Spleen (tissue), 11 donors: ENCODE data around the gene IL17C. TPM values are rescaled to one million over a fixed set of nuclear protein-coding genes. Genes with fewer than 3 reads are reported as not detected.

ENCODE experiments used
- DNase-seq: peaks from one replicate; pipeline ENCODE4 v3.0.0-alpha.2; 2020
- H3K27ac ChIP-seq, 8 donors: fragments of 200-600 bp; sonication (generic) in 7 of 8; 1 replicate in 4 of 8; 2 replicates in 4 of 8; pipeline versions ENCODE4 v1.5.0 to v1.8.0; 2016 to 2021; ENCODE audit warnings: inconsistent platforms in 4 of 8, mild to moderate bottlenecking in 4 of 8, moderate library complexity in 1 of 8
- H3K27me3 ChIP-seq, 7 donors: fragments of 200-600 bp; sonication (generic) in 6 of 7; replicated peaks in 1 of 7; 1 replicate in 4 of 7; 2 replicates in 3 of 7; pipeline versions ENCODE4 v1.5.0 to v1.8.0; 2016 to 2021; ENCODE audit warnings: inconsistent platforms in 3 of 7, mild to moderate bottlenecking in 1 of 7
- H3K36me3 ChIP-seq, 6 donors: fragments of 200-600 bp; sonication (generic) in 5 of 6; 1 replicate in 4 of 6; 2 replicates in 2 of 6; pipeline versions ENCODE4 v1.5.0 to v1.8.0; 2016 to 2021; ENCODE audit warnings: inconsistent platforms in 2 of 6
- H3K4me1 ChIP-seq, 6 donors: fragments of 200-600 bp; sonication (generic) in 5 of 6; 1 replicate in 3 of 6; 2 replicates in 3 of 6; pipeline versions ENCODE4 v1.5.0 to v1.8.0; 2016 to 2021; ENCODE audit warnings: inconsistent platforms in 3 of 6
- H3K4me3 ChIP-seq, 8 donors: fragments of 200-600 bp; sonication (generic) in 7 of 8; 1 replicate in 4 of 8; 2 replicates in 4 of 8; pipeline versions ENCODE4 v1.5.0 to v1.8.0; 2016 to 2021; ENCODE audit warnings: inconsistent platforms in 4 of 8, mild to moderate bottlenecking in 4 of 8, moderate library complexity in 2 of 8
- H3K9me3 ChIP-seq, 8 donors: fragments of 200-600 bp; sonication (generic) in 7 of 8; 1 replicate in 4 of 8; 2 replicates in 4 of 8; pipeline versions ENCODE4 v1.5.0 to v1.8.0; 2016 to 2021; ENCODE audit warnings: inconsistent platforms in 4 of 8
- CTCF ChIP-seq, 11 experiments: fragments of 200-600 bp in 7 of 11; fragments of 450-650 bp in 4 of 11; sonication (generic) in 4 of 11; IDR thresholded peaks in 8 of 11; conservative IDR thresholded peaks in 3 of 11; 1 replicate in 7 of 11; 2 replicates in 4 of 11; pipeline versions ENCODE4 v1.4.0 to v1.8.0; 2016 to 2021; ENCODE audit warnings: antibody characterized with exemption in 11 of 11, inconsistent platforms in 4 of 11, mild to moderate bottlenecking in 1 of 11
- POLR2A ChIP-seq, 3 donors: fragments of 450-650 bp; IDR thresholded peaks; one replicate each; pipeline ENCODE4 v1.5.1; 2017; ENCODE audit warnings: antibody characterized with exemption in 3 of 3, mild to moderate bottlenecking in 1 of 3
- POLR2AphosphoS5 ChIP-seq, 3 donors: sonication (generic); formaldehyde crosslinking; IDR thresholded peaks; one replicate each; pipeline ENCODE4 v1.5.1; 2017; ENCODE audit warnings: antibody characterized with exemption in 3 of 3
- WGBS, 5 donors: extraction: QIAGEN DNeasy Blood & Tissue Kit in 3 of 5; methylation state at CpG; one replicate each; pipeline versions ENCODE4 v1.1.5 to v1.1.7; 2013 to 2018; 5-methylcytosine and 5-hydroxymethylcytosine counted together
- intact Hi-C: fragments of 100-400 bp; cut with DNase I; formaldehyde crosslinking; loops from one replicate; pipeline ENCODE4 v1.15.0; 2023; ENCODE audit warnings: low total_unique reads
- polyA plus RNA-seq, 3 donors: library from polyadenylated mRNA; stranded (reverse); fragments of 200-250 nt; gene quantifications; one replicate each; pipeline ENCODE4 v1.2.1, GENCODE V29; 2013
- total RNA-seq, 7 donors: library from RNA; depleted of rRNA in 3 of 7; stranded (reverse); fragments of >200 nt in 3 of 7; fragmentation: NEBNext Ultra II Directional in 4 of 7; extraction: Animal tissue kit (Norgen Biotek cat#: 25700) in 4 of 7; gene quantifications; one replicate each; pipeline versions ENCODE4 v1.1.0 to v1.2.1, GENCODE V29; 2016 to 2021
- donor health status: healthy with polysubstance abuse.
- donor health status: DM: no; HTN: no; CAD: no; lungs with moderate emphysema.
- donor health status: DM: no; HTN: no; CAD: no.
- donor health status: Bipolar disorder and iron deficiency.
- donor health status: healthy.
- donor health status: DM: no; HTN: no; CAD: no.
- donor health status: DM: yes; HTN: yes; CAD: no.

Gene IL17C
- total and polyA plus RNA-seq, 10 donors, result 0.39 to 1.2 (median 0.64) TPM; not detected in 5

- Histone ChIP-seq H3K4me1 (peaks cover 22 to 53% (median 41%) of the 10 kb centered on the region in 6 donors), H3K27ac (peak overlapping the region in 5 of 8 donors; percentile 95 to 99 (median 97)), H3K4me3 (no peak overlapping the region), H3K27me3 (no peaks in the 10 kb centered on the region), H3K9me3 (no peaks in the 10 kb centered on the region), H3K36me3 (peaks cover 0 to 76% (median 35%) of the 10 kb centered on the region in 6 donors)
- TF ChIP-seq POLR2AphosphoS5 (IDR thresholded peaks at IDR 0.05) (no peak), POLR2A (IDR thresholded peaks at IDR 0.05) (no peak), CTCF (IDR thresholded peaks at IDR 0.05 in 8 of 11, conservative IDR thresholded peaks at IDR 0.05 in 3 of 11) (no peak)
- no peak for DNase-seq
- intact Hi-C loops, result loop anchor here (10.0 kb wide), 1 partner anchor 52 kb away; the partner anchor contains the start of genes CTU2 and RNF166
- WGBS, 5 donors, result 90 to 94% (median 91%) methylated on average over 8 to 13 of the region's 13 CpGs
Observed at GRCh38 chr16:88653101-88653500, 14.7 kb downstream of the IL17C start.

- Histone ChIP-seq H3K27me3 (no peaks in the 10 kb centered on the region), H3K36me3 (peaks cover 0 to 75% (median 36%) of the 10 kb centered on the region in 6 donors), H3K27ac (peak overlapping the region in 3 of 8 donors; percentile 97 to 99 (median 98)), H3K9me3 (no peaks in the 10 kb centered on the region), H3K4me1 (peaks cover 18 to 46% (median 34%) of the 10 kb centered on the region in 6 donors), H3K4me3 (no peak overlapping the region)
- DNase-seq, result peak; percentile 84
- TF ChIP-seq POLR2AphosphoS5 (IDR thresholded peaks at IDR 0.05) (peak in 1 of 3 donors; percentile 43), POLR2A (IDR thresholded peaks at IDR 0.05) (no peak)
- WGBS, 5 donors, result 80 to 88% (median 86%) methylated on average over 24 to 32 of the region's 32 CpGs
- intact Hi-C loops, result loop anchor here (10.0 kb wide), 1 partner anchor 51 kb away; the partner anchor contains the start of genes CTU2 and RNF166
Observed at GRCh38 chr16:88653596-88654362, 15.4 kb downstream of the IL17C start.

GRCh38 chr16:88654363-88655052 lies 16.1 kb downstream of the IL17C start:
- Histone ChIP-seq H3K4me3 (no peak overlapping the region), H3K27me3 (no peaks in the 10 kb centered on the region), H3K9me3 (no peaks in the 10 kb centered on the region), H3K4me1 (peaks cover 11 to 39% (median 27%) of the 10 kb centered on the region in 6 donors), H3K27ac (peak overlapping the region in 2 of 8 donors; percentile 97 to 98), H3K36me3 (peaks cover 0 to 68% (median 30%) of the 10 kb centered on the region in 6 donors)
- TF ChIP-seq POLR2AphosphoS5 (IDR thresholded peaks at IDR 0.05) (no peak), POLR2A (IDR thresholded peaks at IDR 0.05) (no peak), CTCF (IDR thresholded peaks at IDR 0.05 in 8 of 11, conservative IDR thresholded peaks at IDR 0.05 in 3 of 11) (no peak)
- intact Hi-C loops, result loop anchor here (10.0 kb wide), 1 partner anchor 50 kb away; the partner anchor contains the start of genes CTU2 and RNF166
- DNase-seq, result no peak
- WGBS, 5 donors, result 79 to 96% (median 91%) methylated on average over 14 to 28 of the region's 28 CpGs

GRCh38 chr16:88655053-88655732 lies 16.8 kb downstream of the IL17C start:
- H3K27me3 ChIP-seq, result no peaks in the 10 kb centered on the region
- H3K27ac ChIP-seq, result peak overlapping the region in 2 of 8 donors; percentile 97 to 98
- no peak for TF ChIP-seq POLR2AphosphoS5 (IDR thresholded peaks at IDR 0.05)
- TF ChIP-seq CTCF (IDR thresholded peaks at IDR 0.05 in 8 of 11, conservative IDR thresholded peaks at IDR 0.05 in 3 of 11), result no peak
- TF ChIP-seq POLR2A (IDR thresholded peaks at IDR 0.05), result no peak
- no peaks in the 10 kb centered on the region for H3K9me3 ChIP-seq
- intact Hi-C loops, result loop anchor here (10.0 kb wide), 1 partner anchor 50 kb away; the partner anchor contains the start of genes CTU2 and RNF166
- H3K36me3 ChIP-seq, result peaks cover 0 to 66% (median 30%) of the 10 kb centered on the region in 6 donors
- 94 to 97% (median 96%) methylated on average over 36 to 50 of the region's 50 CpGs for WGBS, 5 donors
- H3K4me1 ChIP-seq, result peaks cover 7 to 37% (median 21%) of the 10 kb centered on the region in 6 donors
- peak; percentile 78 for DNase-seq
- no peak overlapping the region for H3K4me3 ChIP-seq
